Muscle of leg (tissue), 11 donors: Measurements from ENCODE around the gene AGBL4. TPM values are rescaled to one million over a fixed set of nuclear protein-coding genes. Genes with fewer than 3 reads are reported as not detected.

Source experiments
- DNase-seq: peaks from one replicate; pipeline ENCODE4 v3.0.0; 2013
- H3K27ac ChIP-seq: one replicate; pipeline ENCODE4 v1.5.1; 2013; ENCODE audit warnings: mild to moderate bottlenecking, low read length, control low read depth
- H3K27me3 ChIP-seq: one replicate; pipeline ENCODE4 v1.6.1; 2013; ENCODE audit warnings: low read length; ENCODE audit not compliant: control insufficient read depth, insufficient read depth
- H3K36me3 ChIP-seq: one replicate; pipeline ENCODE4 v1.6.1; 2013; ENCODE audit warnings: low read length; ENCODE audit not compliant: control insufficient read depth, insufficient read depth
- H3K4me1 ChIP-seq: one replicate; pipeline ENCODE4 v1.6.1; 2013; ENCODE audit warnings: low read length; ENCODE audit not compliant: control insufficient read depth, insufficient read depth
- H3K4me3 ChIP-seq: one replicate; pipeline ENCODE4 v1.5.1; 2013; ENCODE audit warnings: low read length, control low read depth
- H3K9me3 ChIP-seq: replicated peaks from 2 replicates; pipeline ENCODE4 v1.6.1; 2013; ENCODE audit warnings: low read depth, low read length; ENCODE audit not compliant: control insufficient read depth
- WGBS: methylation state at CpG from one replicate; pipeline ENCODE4 v1.1.5; 2013; ENCODE audit warnings: missing lambda C conversion rate; ENCODE audit not compliant: insufficient coverage; 5-methylcytosine and 5-hydroxymethylcytosine counted together
- polyA plus RNA-seq, 8 donors: library from polyadenylated mRNA; unstranded; fragments of 120-200 nt; gene quantifications; one replicate each; pipeline versions ENCODE4 v1.2.1 to v1.2.3, GENCODE V29; 2013; ENCODE audit warnings: inconsistent platforms in 1 of 8, low replicate concordance in 1 of 8; ENCODE audit not compliant: insufficient read length in 8 of 8, insufficient read depth in 1 of 8
- total RNA-seq: library from RNA; stranded (reverse); fragments of 120-200 nt; gene quantifications from one replicate; pipeline ENCODE4 v1.2.4, GENCODE V29; 2013

The AGBL4 gene
- total and polyA plus RNA-seq, 9 donors: 0.05 to 0.50 (median 0.18) TPM

DNA sequence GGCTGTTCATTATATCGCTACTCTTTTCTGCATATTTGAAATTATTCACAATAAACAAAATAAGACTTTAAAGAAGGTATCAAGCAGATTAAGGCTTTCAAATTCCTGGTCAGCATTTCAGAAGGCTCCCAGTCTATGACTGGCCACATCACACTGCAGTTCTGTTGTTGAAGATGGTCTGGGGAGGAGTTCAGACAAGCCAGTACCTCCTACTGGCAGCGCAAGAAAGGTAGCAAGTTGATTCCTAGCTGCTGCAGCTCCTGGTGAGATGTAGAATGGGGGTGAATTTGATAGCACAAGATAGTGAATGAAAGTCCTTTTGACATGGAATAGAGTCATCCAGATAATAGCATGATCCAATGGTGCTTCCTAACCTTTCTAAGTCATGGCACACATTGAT lies 1158.8 kb downstream of the AGBL4 start:
- no peak for DNase-seq

DNA sequence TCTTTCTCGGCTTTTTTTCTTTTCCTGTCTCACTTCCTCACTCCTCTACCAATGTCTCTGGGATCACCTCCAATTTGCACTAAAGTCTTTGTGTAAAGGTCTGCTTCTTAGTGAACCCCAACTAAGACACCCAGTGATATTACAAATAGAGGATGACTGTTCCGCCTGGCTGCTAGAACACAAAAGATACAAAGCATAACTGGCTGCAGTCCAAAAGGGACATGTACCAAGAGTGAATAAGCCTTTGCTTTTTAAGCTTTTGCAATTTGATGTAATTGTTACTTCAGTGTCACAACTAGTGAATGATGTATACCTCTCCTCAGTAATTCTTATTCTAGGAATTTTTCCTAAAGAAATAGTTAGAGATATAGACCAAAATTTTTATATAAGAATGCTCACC lies 1164.3 kb downstream of the AGBL4 start:
- Histone ChIP-seq H3K27ac (no peak overlapping the region), H3K9me3 (peaks cover 5% of the 10 kb centered on the region), H3K4me3 (no peak overlapping the region), H3K4me1 (no peaks in the 10 kb centered on the region), H3K27me3 (no peaks in the 10 kb centered on the region), H3K36me3 (no peaks in the 10 kb centered on the region)
- WGBS: no CpG with 5 or more reads among the region's 2 CpGs
- no peak for DNase-seq

More for the DNA sequence above, 1158.8 kb downstream of the AGBL4 start:
- WGBS: no CpG with 5 or more reads among the region's 2 CpGs
- peaks cover 5% of the 10 kb centered on the region for H3K9me3 ChIP-seq
- no peaks in the 10 kb centered on the region for H3K36me3 ChIP-seq
- no peaks in the 10 kb centered on the region for H3K27me3 ChIP-seq
- H3K4me3 ChIP-seq: no peak overlapping the region
- no peak overlapping the region for H3K27ac ChIP-seq
- no peaks in the 10 kb centered on the region for H3K4me1 ChIP-seq

DNA sequence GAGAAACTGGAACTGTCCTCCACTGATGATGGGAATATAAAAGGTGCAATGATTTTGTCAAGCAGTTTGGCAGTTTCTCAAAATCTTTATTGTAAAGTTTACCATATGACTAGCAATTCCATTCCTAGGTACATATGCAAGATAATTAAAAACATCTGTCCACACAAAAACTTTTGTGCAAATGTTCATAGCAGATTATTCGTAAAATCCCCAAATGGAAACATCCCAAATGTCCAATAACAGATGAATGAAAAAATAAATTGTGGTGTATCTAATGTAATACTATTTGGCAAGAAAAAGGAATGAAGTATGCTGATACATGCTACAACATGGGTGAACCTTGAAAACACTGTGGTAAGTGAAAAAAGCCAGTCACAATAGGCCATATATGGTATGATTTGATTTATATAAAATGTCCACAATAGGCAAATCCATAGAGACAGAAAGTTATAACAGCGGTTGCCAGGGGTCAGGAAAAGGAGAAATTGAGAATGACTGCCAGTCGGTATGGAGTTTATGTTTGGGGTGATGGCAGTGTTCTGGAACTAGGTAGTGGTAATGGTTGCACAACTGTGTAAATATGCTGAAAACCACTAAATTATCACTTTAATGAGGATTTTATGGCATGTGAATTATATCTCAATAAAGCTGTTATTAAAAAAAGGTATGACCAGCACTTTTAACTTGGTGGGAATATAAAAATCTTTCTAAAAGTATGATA lies 1165.4 kb downstream of the AGBL4 start:
- H3K9me3 ChIP-seq: peaks cover 5% of the 10 kb centered on the region
- no CpG with 5 or more reads among the region's 3 CpGs for WGBS
- H3K4me3 ChIP-seq: no peak overlapping the region
- H3K4me1 ChIP-seq: no peaks in the 10 kb centered on the region
- H3K36me3 ChIP-seq: no peaks in the 10 kb centered on the region
- H3K27me3 ChIP-seq: no peaks in the 10 kb centered on the region
- no peak for DNase-seq
- H3K27ac ChIP-seq: no peak overlapping the region

DNA sequence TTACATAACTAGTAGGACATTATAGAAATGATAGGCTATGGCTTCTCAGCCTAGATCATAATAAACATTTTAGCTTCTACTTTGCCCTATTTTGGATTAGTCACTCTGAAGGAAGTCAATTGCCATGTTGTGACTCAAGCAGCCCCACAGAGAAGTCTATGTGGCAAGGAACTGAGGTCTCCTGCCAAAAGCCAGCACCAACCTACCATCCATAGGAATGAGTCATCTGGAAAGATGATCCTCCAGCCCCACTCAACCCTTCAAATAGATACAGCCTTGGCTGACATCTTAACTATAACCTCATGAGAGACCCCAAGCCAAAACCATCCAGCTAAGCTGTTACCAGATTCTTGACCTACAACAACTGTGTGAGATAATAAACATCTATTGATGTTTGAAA lies 1170.7 kb downstream of the AGBL4 start:
- no peak for DNase-seq
- H3K36me3 ChIP-seq: no peaks in the 10 kb centered on the region
- no peaks in the 10 kb centered on the region for H3K9me3 ChIP-seq
- H3K4me3 ChIP-seq: no peak overlapping the region
- no peak overlapping the region for H3K27ac ChIP-seq
- no peaks in the 10 kb centered on the region for H3K27me3 ChIP-seq
- H3K4me1 ChIP-seq: no peaks in the 10 kb centered on the region

DNA sequence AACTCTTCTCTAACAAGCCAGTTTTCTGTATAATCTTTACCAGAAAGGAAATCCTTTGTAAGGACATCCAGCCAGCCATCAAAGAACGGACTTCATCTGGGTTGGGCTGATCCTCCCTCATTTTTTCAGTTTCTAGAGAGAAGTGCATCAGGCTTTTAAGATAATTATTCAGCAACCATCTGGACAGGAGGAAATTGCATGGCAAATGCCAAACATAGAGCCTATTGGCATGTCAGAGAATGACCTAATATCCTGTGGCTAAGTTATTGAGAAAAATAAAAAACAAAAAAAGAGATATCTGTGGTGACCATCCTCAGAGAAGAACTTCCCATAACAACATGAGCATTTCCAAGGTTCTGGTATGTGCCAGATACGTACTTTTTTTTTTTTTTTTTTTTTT lies 1172.1 kb downstream of the AGBL4 start:
- no peaks in the 10 kb centered on the region for H3K27me3 ChIP-seq
- DNase-seq: no peak

DNA sequence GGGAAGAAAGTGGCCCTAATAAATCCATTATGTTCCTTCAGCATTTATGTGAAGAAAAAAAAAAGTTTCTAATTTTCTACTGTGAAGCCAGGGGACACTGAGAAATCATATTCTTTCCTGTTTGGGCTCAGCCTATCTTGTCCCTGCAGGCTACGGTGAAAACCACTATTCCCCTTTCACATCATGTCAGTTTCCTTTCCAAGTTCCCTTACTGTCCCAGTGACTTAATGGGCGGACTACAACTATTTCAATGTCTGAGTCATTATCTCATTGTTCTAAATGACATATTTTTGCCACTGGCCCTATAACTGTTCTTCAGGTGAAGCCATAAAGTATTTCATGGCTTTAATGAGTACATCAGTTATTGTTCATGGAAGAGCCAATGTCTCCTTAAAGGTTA lies 1175.7 kb downstream of the AGBL4 start:
- H3K9me3 ChIP-seq: no peaks in the 10 kb centered on the region
- no peak overlapping the region for H3K27ac ChIP-seq
- WGBS: 60% methylated on average over 1 of the region's 2 CpGs
- no peaks in the 10 kb centered on the region for H3K4me1 ChIP-seq
- no peak overlapping the region for H3K4me3 ChIP-seq
- H3K27me3 ChIP-seq: no peaks in the 10 kb centered on the region
- no peaks in the 10 kb centered on the region for H3K36me3 ChIP-seq
- no peak for DNase-seq

More for the DNA sequence above, 1172.1 kb downstream of the AGBL4 start:
- Histone ChIP-seq H3K27ac (no peak overlapping the region), H3K4me3 (no peak overlapping the region), H3K36me3 (no peaks in the 10 kb centered on the region), H3K9me3 (no peaks in the 10 kb centered on the region), H3K4me1 (no peaks in the 10 kb centered on the region)
- WGBS: no CpG with 5 or more reads among the region's 2 CpGs

DNA sequence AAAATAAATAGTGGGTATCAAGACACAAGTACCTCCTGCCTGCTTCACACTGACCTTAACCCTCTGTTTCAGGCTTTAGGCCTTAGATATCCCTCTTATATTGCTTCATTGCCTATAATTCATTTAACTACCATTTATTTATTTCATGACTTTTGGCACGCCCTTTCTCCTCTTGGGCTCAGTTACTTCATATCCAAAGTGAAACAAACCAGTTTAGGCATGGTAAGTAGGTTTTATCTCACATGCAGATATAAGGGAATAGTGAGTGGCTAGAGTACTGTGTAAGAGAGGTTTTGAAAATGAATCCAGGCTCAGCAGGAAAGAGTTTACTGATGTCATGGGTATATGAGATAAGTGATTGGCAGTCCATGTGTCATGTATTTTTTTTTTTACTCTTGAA lies 1177.3 kb downstream of the AGBL4 start:
- Histone ChIP-seq H3K4me3 (no peak overlapping the region), H3K4me1 (no peaks in the 10 kb centered on the region), H3K27me3 (no peaks in the 10 kb centered on the region), H3K27ac (no peak overlapping the region), H3K36me3 (no peaks in the 10 kb centered on the region), H3K9me3 (no peaks in the 10 kb centered on the region)
- no CpG with 5 or more reads among the region's 1 CpG for WGBS
- no peak for DNase-seq

DNA sequence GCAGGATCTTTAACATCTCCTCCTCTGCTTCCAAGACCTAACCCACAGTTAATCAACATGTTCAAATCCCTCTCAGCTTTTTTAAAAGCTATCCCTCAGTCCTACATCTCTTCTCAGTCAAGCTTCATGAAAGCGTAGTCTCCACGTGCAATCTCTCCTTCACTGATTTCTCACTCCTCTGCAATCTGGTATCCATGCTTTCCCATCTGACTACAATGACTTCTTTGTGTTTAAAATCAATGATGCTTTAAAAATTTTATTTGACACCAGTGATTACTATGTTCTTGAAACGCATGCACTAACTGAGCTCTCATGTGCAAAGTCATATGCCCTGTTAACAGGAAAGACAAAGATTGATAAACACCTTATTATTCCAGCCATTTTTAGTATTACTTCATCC lies 1179.6 kb downstream of the AGBL4 start:
- Histone ChIP-seq H3K36me3 (no peaks in the 10 kb centered on the region), H3K27ac (no peak overlapping the region), H3K9me3 (no peaks in the 10 kb centered on the region), H3K27me3 (no peaks in the 10 kb centered on the region), H3K4me1 (no peaks in the 10 kb centered on the region), H3K4me3 (no peak overlapping the region)
- no peak for DNase-seq
- WGBS: 33% methylated on average over 1 of the region's 3 CpGs

DNA sequence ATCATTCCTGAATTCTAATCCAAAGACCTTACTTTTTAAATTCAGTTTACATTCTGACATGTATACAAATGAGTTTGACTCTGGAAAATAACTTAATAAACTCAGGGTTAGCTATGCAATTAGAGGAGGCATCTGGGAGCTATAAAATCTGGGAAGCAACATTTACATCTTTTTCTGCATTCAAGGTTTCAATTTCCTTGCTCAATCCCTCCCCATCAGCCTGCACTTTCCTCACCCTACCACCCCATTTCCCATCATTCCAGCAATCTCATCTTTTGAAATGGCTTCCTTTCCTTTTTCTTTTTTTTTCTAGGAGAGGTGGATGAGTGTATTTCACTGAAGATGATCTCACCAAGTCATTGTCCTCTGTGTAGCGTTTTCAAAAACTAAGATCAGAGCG lies 1181.8 kb downstream of the AGBL4 start:
- whole genome bisulfite sequencing: no CpG with 5 or more reads among the region's 2 CpGs
- DNase-seq: peak; percentile 61
- no peaks in the 10 kb centered on the region for H3K27me3 ChIP-seq
- no peaks in the 10 kb centered on the region for H3K9me3 ChIP-seq
- no peaks in the 10 kb centered on the region for H3K4me1 ChIP-seq
- no peak overlapping the region for H3K4me3 ChIP-seq
- H3K27ac ChIP-seq: no peak overlapping the region
- H3K36me3 ChIP-seq: no peaks in the 10 kb centered on the region

DNA sequence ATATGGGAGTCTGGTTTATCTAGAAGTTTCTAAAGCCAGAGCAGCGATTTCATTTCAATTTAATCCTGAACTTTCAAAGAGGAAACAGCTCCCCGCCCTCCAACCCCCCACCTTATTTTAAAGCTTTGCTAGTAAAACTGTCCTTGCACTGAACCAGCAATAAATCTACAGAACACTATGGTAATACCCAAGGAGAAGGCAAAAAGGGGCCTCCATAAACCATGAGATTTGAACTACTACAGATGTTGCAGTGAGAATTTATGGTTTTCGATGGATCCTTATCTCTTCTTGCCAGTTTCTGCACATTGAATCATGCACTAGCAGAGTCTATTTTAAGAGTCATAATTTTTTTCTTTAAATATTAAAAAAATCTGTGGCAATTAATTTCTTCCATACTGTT lies 1182.3 kb downstream of the AGBL4 start:
- Histone ChIP-seq H3K4me3 (no peak overlapping the region), H3K36me3 (no peaks in the 10 kb centered on the region), H3K27me3 (no peaks in the 10 kb centered on the region), H3K4me1 (no peaks in the 10 kb centered on the region), H3K27ac (no peak overlapping the region), H3K9me3 (no peaks in the 10 kb centered on the region)
- DNase-seq: peak; percentile 26
- no CpG with 5 or more reads among the region's 3 CpGs for WGBS
